Activated CD4-positive, alpha-beta T cell treated with anti-CD3 and anti-CD28 coated beads, Interleukin-2, Interleukin-4, amounts not matched to agents 100 ng/mL and 50 ng/mL, durations not matched to agents 16 hours and 8 hours (primary cell): ENCODE data around the gene CASP12.

ENCODE experiments used
- DNase-seq: peaks from one replicate; pipeline ENCODE4 v3.0.0-alpha.2; 2020; ENCODE audit warnings: low spot score

Gene CASP12

GRCh38 chr11:104837969-104838639 is 60.2 kb downstream of the CASP12 start:
- DNase-seq = no peak

- DNase-seq = no peak
Observed at GRCh38 chr11:104836691-104837090, 61.6 kb downstream of the CASP12 start.
